HG02852 (cell line): ENCODE results near the gene TNFRSF6B.

Experiments used
- ATAC-seq: cut with Tn5 transposase; IDR thresholded peaks from one replicate; pipeline ENCODE4 v1.9.1; 2021; ENCODE audit warnings: mild to moderate bottlenecking, moderate library complexity; ENCODE audit not compliant: unreplicated experiment

TNFRSF6B gene

GRCh38 chr20:63685269-63686026 lies 11.0 kb upstream of the TNFRSF6B start:
- ATAC-seq, result no peak

- no peak for ATAC-seq
These were observed 10.4 kb upstream of the TNFRSF6B start for GRCh38 chr20:63686094-63686491.

- no peak for ATAC-seq
These were observed 9.7 kb upstream of the TNFRSF6B start for GRCh38 chr20:63686492-63687321.

GRCh38 chr20:63687419-63688178 lies 8.9 kb upstream of the TNFRSF6B start:
- ATAC-seq, result no peak

- no peak for ATAC-seq
These were observed 8.0 kb upstream of the TNFRSF6B start for GRCh38 chr20:63688228-63689045.

- no peak for ATAC-seq
These were observed 7.1 kb upstream of the TNFRSF6B start for GRCh38 chr20:63689046-63690002.

- ATAC-seq, result no peak
These were observed 6.2 kb upstream of the TNFRSF6B start for GRCh38 chr20:63690003-63690897.

GRCh38 chr20:63690898-63691710 lies 5.3 kb upstream of the TNFRSF6B start:
- ATAC-seq, result no peak

- ATAC-seq, result no peak
These were observed 4.6 kb upstream of the TNFRSF6B start for GRCh38 chr20:63691711-63692435.

GRCh38 chr20:63692436-63693082 lies 3.9 kb upstream of the TNFRSF6B start:
- ATAC-seq, result no peak

- no peak for ATAC-seq
These were observed 3.2 kb upstream of the TNFRSF6B start for GRCh38 chr20:63693083-63693732.

- ATAC-seq, result no peak
These were observed 2.5 kb upstream of the TNFRSF6B start for GRCh38 chr20:63693733-63694583.

- ATAC-seq, result no peak
These were observed 1.6 kb upstream of the TNFRSF6B start for GRCh38 chr20:63694584-63695423.
